IPS-NIHi11 (cell line): ENCODE data around the gene RPS4Y2.

Experiments
- DNase-seq: peaks from one replicate; pipeline ENCODE4 v3.0.0; 2012; ENCODE audit warnings: mixed read lengths, low spot score

Gene RPS4Y2

DNA sequence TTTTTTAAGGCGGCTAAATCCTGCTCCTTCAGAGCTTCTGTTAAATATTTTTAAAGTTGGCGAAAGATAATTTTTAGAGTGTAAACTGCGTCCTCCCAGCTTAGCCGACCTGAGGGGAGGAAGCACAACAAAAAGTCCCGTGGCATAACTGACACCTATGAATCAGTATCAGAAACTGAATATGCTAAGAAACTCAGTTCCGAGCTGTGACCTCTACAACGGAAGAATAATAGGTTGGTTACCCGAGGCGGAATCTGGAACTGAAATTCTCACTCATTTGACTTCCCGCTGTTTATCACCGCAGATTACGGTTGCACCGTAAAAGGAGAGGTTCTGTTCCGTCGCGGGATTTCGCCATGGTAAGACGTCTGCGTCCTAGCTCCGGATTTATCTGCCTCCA lies at the start of gene RPS4Y2:
Gene RPS4Y2, plus strand, starts transcription at position 301 of the 400 bp plus-strand sequence. Its CDS starts 56 bp downstream, at position 357.
- DNase-seq, result no peak

DNA sequence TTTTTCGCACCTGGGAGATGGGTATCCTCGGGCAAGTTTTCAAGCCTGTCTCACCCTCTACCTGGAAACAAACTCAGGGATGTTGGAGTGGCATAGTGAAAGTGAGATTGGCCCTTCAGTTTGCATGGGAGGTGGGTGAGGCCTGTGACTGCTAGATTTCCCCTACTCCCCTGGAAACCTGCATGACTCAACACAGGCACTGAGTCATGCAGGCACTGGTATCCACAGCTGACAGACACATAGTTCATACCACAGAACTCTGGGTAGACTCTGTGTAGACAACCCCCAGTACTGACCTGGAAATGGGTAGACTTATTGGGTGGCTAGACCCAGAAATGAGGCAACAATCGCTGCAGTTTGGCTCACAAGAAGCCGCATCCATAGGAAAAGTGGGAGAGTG lies 41.5 kb upstream of the RPS4Y2 start:
- no peak for DNase-seq

DNA sequence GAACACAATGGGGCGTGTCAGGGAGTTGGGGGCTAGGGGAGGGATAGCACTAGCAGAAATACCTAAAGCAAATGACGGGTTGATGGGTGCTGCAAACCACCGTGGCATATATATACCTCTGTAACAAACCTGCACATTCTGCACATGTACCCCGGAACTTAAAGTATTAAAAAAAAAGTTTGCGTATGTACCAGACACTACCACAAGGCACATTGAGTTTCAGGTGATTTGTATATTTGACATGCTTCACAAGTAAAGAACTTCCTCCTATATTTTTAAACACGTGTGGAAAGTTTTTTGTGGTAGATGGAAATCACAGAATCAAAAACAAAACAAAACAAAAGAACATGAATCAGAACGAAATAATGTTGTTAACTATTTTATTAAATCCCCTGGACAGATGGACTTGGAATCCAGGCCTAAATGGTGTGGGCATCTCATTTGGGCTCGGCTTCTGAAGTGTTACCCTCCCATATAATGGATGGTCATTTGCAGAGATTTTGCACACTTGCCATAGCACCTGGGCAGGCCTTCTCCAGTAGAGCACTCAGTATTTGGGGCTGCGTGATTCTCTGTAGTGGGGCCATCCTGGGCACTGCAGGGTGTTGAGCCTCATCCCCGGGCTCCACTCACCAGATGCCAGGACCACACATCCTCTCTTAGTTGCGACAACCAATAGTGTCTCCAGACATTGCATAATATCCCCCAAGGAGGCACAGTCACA lies 29.6 kb upstream of the RPS4Y2 start:
- no peak for DNase-seq

DNA sequence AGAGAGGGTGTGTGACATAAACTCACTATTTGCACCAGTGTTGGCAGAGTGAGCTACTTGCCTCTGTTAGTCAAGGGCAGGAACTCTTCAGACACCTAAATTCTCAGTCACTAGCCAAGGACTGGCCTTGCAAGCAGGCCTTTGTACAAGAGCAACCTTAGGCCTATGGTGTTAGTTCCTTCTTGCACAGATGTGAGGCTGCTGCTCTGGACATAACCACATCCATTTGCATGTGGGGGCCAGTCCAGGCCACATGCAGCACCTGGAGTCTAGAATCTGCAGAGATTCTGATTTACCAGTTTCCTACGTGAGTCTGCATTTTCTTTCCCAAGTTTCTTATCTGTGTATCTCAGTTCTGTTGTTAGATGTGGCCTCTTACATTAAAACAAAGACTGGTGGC lies 20.7 kb upstream of the RPS4Y2 start:
- DNase-seq, result no peak

DNA sequence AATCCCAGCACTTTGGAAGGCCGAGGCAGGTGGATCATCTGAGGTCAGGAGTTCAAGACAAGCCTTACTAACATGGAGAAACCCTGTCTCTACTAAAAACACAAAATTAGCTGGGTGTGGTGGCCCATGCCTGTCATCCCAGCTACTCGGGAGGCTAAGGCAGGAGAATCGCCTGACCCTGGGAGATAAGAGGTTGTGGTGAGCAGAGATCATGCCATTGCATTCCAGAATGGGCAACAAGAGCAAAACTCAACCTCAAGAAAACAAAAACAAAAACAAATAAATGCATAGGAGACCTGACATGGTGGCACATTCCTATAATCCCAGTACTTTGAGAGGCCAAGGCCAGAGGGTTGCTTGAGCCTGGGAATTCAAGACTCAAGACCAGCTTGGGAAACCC lies 16.1 kb upstream of the RPS4Y2 start:
- no peak for DNase-seq

DNA sequence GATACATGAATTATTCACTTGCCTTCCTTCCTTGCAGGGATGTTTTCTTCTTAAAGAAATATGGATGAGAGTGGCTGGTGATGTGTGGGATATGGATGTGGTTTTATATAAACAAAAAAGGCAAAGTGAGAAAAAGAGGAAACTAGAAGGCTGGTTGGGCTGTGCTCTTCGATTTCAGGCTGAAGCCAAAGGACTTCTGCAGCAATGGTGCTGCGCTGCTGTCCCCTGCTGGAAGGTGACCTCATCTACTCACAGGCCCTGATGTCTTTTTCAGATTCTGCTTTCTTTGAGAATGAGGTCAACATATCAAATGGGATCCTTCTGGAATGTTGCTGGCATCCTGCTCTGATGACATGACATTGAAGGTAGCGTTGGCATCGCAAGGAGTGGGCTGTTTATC lies 15.3 kb upstream of the RPS4Y2 start:
- DNase-seq, result no peak

DNA sequence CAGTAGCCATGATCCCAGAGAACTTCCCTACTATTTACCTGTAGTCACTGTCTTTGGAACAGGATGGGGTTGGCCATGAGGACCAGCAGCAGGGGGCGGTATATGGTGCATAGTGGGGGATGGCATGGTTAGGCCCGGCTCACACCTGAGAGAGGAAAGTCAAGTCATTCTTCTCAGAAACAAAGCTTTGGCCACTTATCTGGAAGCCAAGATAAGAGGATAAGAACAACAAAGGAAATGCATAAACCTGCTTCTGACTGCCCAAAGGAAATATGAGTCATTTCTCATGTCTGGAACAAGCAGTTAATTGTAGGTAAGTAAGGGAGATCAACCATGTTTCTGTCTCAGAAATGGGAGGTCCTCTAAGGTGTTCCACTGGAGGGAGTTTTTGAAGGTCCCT lies 10.8 kb upstream of the RPS4Y2 start:
- DNase-seq, result no peak

DNA sequence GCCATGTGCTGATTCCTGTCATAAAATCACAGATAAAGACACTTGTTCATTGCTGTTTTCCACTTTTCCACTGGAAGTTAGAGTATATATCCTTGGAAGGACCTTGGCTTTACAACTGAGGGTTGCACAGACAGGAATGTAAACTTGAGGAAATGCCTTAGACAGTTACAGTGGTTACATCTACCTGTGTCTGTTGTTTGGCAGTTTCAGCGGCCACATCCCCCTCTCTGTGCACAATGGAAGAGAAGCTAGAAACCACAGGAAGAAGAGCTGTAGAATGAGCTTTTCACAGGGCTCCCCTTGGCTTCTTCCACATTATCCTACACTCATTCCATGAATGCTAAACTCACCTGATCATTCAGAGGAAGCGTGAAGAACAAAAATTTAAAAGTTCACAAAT lies 9.0 kb upstream of the RPS4Y2 start:
- DNase-seq, result no peak

DNA sequence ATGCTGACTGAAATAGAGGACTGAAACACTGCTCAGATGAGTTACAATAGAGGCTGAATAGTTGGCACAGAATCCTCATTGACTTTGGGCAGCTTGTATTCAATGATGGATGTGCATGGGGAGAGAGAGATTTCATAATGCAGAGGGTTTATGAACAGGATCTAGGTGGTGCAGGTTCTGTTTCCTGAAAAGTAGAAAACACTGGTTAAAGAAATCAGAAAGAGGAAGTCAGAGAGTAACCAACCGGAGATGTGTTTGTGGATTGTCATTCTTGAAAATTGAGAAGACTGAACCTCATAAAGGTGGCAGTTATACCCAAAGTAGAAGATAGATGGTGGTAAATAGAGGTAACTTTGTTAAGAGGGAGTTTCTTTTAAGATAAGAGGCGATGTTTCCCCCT lies 8.0 kb downstream of the RPS4Y2 start:
- DNase-seq, result no peak

DNA sequence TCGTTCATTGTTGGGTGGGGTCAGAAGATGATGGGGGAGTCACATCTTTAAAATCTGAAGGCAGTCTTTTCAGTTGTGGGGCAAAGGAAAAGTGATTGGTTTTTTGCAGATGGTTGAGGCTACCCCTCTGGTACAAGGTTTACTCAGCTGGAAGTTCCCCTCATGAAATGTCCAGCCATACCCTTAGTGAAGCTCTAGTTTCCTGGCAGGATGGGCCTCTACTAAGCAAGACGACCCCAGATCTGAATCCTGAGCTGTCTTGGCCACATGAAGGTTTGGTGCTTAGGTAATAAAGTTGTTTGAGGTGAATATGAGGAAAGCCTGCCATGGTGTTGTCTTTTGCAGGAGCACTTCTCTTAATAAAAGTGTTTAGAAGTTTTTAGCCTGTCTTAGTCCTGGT lies 9.2 kb downstream of the RPS4Y2 start:
- DNase-seq, result no peak

DNA sequence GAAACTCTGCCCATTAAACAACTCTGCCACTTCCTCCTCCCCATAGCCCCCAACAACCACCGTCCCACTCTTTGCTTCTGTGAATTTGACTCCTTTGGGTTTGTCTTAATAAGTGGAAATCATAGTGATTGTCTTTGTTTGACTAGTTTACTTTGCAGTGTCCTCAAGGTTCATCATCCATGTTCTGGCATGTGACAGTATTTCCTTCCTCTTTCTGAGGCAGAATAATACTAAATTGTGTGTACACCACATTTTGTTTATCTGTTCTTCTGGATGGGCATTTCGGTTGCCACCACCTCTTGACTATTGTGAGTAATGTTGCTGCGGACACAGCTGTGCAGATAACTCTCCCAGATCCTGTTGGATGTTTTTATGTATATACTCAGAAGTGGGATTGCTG lies 14.8 kb downstream of the RPS4Y2 start:
- DNase-seq, result no peak

DNA sequence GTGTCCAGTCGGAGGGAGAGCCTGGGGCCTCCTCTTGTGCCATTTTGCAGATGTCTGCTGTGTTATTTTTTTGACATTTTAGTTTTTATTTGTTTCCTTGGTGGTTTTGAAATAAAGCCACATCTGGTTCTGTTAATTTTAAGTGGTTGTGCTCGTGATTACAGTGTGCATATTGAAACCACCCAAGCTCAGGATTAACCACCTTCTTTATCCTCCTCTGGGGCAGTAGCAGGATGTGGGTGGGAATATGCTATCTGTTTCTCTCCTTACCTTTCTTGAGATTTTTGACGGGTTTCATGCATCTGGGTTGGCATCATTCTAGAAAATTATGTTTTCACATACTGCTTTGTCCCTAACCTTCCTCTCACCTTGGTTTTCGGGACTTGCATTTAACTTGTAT lies 20.2 kb downstream of the RPS4Y2 start:
- no peak for DNase-seq

DNA sequence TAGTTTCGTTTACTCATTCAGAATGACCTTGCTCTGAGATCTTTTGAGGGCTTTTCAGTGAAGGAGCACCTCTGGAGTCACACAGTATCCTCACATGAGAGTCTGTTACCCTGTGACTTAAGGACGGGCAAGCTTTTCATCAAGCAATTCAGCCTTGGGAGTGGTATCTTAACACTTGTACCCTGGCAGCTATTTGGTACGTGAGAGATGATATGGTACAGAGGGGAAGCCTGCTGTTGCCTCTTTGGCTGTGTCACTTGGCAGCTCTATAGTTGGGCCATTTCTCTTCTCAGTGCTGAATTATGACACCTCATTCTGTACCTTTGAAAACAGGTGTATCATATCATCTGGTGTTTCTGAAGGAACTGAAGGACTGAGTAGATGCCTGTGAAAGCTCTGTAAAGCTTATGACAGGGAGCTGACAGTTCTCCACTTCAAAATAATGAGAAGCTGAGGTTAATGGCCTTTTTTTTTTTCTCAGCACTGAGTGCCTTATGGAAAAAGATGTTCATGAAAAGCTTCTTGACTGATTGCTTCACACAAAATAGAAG lies 24.3 kb downstream of the RPS4Y2 start:
- no peak for DNase-seq

DNA sequence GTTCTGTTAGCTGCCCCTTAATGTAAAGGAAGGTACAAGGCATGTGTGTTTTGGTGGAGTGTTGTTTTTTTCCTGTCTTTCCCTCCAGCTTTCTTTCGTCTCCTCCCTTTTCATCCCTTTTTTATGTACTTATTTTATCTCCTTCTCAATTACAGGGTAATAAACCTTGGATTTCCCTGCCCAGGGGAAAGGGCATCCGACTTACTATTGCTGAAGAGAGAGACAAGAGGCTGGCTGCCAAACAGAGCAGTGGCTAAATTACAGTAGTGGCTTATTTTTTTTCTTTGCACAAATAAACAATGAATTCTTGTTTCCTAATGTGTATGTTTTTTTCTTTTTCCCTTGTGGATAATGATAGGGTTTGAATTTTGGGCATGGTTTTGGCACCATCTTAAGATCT lies 24.9 kb downstream of the RPS4Y2 start:
- DNase-seq, result no peak

DNA sequence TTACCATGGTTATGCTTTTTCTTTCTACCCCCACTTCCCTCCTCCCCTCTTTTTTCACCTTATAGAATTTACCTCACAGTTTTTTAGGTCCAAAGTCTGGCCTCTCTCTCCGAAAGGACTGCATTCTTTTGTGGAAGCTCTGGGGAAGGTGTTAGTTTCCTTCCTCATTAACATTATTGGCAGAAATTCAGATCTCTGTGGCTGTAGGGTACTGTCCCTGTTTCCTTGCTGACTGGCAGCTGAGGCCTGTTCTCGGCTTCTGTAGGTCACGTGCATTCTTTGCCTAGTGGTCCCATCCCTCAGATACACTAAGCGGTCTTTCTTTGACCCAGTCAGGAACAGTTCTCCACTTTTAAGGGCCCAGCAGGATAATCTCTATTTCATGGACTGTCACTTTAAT lies 25.5 kb downstream of the RPS4Y2 start:
- DNase-seq, result no peak

DNA sequence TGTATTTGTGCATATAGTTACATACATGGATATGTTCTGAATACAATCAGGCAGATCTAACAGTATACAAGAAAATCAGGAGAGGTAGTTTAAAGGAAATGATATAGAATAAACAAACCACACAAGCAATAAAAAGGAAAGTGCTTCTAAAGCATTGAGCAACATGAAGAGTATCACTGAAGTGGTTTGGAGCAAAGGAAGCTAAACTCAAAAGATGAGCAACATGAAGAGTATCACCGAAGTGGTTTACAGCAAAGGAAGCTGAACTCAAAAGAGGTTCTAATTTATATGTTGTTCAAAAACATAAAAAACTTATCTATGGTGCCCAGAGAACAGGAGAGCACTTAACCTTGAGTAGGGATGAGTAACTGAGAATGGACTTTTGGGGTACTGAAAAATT lies 29.1 kb downstream of the RPS4Y2 start:
- DNase-seq, result no peak

DNA sequence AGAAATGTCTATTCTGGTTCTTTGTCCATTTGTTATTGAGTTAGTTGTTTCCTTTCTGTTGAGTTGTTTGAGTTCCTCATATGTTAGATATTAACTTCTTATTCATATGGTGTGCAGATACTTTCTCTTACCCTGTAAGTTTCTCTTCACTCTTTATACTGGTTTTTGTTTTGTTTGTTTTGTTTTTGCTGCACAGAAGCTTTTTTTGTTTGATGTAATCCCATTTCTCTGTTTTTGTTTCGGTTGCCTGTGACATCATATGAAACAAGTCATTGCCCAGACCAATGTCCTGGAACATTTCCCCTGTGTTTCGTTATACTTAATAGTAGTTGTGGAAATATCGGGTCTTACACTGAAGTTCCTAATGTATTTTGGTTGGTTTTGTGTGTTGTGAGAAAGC lies 31.2 kb downstream of the RPS4Y2 start:
- no peak for DNase-seq

DNA sequence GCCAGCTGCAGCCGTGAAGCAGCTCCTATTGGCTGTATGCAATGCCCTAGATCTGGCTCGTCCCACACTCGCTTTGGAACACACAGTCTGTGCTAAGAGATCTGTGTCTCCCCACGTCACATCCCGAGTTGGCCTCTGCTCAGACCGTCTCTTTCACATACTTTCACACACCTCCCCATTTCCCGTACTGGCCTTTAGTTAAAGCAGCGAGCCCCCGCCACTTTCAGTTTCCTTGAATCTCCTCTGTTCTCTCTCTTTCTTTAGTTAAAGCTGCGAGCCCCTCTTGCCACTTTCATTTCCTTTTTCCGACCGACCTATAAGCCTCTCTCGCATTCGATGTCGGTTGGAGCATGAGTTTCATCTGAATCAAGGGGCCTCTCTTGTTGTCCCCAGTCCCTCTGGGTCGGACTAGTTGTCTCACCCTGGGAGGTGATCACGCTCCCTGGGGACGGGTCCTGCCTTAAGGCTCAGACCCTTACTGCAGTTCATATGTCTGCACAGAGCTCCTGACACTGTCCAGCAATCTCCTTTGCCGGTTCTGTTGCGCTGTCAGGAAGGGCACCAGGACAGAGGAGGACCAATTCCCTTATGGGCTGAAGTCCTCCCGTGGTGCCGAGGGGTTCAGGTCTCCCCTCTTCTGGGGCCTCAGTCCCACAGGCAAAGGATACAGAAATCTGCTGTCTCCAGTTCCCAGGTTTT lies 42.6 kb downstream of the RPS4Y2 start:
- DNase-seq, result no peak

DNA sequence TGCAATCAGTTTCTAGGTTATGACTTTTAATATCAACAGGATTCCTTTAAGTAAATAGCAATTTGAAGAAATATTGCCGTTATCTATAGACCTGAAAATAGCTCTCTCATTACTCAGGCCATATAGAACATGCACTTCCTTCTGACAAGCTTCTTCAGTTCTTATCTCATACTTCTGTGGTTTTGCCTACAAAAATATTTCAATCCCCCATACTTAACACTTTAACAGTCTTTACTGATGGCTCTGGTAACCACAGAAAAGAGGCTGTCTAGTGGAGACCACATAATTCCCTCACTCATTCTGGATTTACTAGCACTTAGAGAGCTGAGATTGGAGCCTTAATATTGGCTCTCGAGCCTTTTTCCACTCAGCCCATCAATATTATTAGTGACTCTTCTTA lies 46.8 kb downstream of the RPS4Y2 start:
- DNase-seq, result no peak

DNA sequence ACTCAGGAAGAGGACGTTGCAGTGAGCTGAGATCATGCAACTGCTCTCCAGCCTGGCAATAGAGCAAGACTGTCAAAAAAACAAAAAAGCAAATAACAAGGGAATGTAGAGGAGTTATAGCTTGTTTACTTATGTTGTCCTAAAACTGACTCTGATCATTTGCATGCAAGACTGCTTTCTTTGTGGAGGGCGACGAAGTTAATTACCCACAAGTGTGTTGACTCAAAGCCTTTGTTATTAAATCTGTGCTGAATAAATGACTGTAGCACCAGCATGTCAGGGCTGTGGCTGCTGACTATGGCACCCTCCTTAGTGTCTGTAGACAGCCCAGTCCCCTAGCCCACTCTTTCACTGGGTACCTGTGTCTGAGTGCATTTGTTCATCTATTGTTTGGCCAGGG lies 50.3 kb downstream of the RPS4Y2 start:
- no peak for DNase-seq

DNA sequence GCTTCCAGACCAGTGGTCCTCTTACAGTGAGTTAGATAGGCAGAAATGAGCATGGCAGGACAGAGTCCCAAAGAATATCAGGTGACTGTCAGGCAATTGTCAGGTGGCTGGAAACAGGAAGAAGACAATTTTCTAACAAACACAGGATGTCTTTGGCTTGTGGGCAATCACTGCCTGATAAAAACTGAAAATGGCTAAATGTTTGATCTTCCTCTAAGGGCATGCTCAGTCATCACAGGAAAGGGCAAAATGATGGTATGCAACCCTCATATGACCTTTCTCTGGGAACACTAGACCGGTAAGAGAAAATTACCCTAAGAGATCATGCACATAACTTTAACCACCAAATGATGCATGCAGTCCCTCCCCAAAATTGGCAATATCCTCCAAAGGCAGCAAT lies 57.6 kb downstream of the RPS4Y2 start:
- no peak for DNase-seq

DNA sequence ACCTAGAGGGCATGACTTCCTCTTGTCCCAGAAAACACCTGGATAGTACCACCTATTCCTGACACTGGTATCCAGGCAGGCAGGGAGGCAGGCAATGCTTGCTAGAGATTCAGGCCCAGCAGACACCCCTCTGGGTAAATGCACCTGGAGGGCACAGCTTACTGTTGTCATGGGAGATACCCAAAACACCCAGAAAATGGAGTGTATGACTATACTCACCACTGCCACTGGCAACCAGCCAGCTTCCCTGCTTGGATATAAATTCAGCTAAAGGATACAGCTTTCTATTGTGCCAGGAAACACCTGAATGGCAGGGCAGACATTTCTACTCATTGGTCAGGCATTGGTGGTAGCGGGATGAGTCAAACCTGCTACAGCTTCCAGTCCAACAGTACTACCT lies 58.9 kb downstream of the RPS4Y2 start:
- DNase-seq, result no peak

DNA sequence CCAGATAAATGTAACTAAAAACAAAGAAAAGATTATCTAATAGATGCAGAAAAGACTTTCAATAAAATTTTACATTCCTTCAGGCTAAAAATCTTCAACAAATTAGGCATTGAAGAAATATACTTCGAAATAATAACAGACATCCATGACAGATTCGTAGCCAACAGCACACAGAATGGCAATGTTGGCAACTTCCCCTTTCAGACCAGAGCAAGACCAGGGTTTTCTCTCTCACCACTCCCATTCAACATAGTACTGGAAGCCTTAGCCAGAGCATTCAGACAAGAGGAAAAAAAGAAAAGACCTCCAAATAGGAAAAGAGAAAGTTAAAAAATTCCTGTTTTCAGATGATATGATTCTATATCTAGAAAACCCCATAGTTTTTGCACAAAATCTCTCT lies 61.2 kb downstream of the RPS4Y2 start:
- no peak for DNase-seq
